Nephron progenitor cell (in vitro differentiated cells): ENCODE data around the gene SLC25A20.

Experiments
- DNase-seq: peaks from one replicate; pipeline ENCODE4 v3.0.0; 2021
- H3K27ac Mint-ChIP-seq: 2 replicates; pipeline ENCODE4 v1.8.0; 2021; ENCODE audit warnings: mild to moderate bottlenecking, moderate library complexity, mixed read lengths
- H3K27me3 Mint-ChIP-seq: 2 replicates; pipeline ENCODE4 v1.8.0; 2021; ENCODE audit warnings: mild to moderate bottlenecking, low read depth, mixed read lengths; ENCODE audit not compliant: poor library complexity
- H3K36me3 Mint-ChIP-seq: 2 replicates; pipeline ENCODE4 v1.8.0; 2021; ENCODE audit warnings: low read depth, mixed read lengths
- H3K4me1 Mint-ChIP-seq: 2 replicates; pipeline ENCODE4 v1.8.0; 2021; ENCODE audit warnings: mixed read lengths
- H3K4me3 Mint-ChIP-seq: 2 replicates; pipeline ENCODE4 v1.8.0; 2021; ENCODE audit warnings: mild to moderate bottlenecking, moderate library complexity, mixed read lengths
- H3K9me3 Mint-ChIP-seq: 2 replicates; pipeline ENCODE4 v1.8.0; 2021; ENCODE audit warnings: mild to moderate bottlenecking, moderate library complexity, mixed read lengths
- CTCF ChIP-seq: fragments of 200-600 bp; sonication (generic); IDR thresholded peaks from 2 replicates; pipeline ENCODE4 v1.5.0; 2021; ENCODE audit warnings: antibody characterized with exemption

The SLC25A20 gene

GRCh38 chr3:48855681-48856447, 42.8 kb downstream of the SLC25A20 start:
- no peak for DNase-seq
- H3K4me3 Mint-ChIP-seq: no peak overlapping the region
- TF ChIP-seq CTCF: no peak
- peak overlapping the region; percentile 4 for H3K27ac Mint-ChIP-seq
- no peaks in the 10 kb centered on the region for H3K27me3 Mint-ChIP-seq
- no peaks in the 10 kb centered on the region for H3K9me3 Mint-ChIP-seq
- H3K4me1 Mint-ChIP-seq: peaks cover 22% of the 10 kb centered on the region
- no peaks in the 10 kb centered on the region for H3K36me3 Mint-ChIP-seq

DNA sequence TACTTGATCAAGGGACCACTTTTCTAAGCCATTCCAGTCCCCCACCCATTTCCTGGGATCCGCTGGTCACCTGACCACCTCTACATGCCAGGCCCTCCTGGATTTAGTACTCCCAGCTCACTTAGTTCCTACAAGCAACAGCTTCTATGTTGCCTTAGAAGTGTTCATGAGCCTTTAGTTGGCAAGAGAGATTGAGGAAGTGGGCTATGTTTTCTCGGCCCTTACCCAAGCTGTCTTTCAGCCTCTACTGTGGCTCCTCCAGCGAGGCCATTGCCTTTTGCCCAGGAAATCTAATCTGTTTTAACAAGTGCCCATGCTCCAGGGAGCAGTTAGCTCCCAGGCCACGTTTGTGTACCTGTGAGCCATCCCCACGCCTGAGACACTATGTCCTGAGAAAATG, 46.5 kb downstream of the SLC25A20 start:
- no peak overlapping the region for H3K27ac Mint-ChIP-seq
- no peak for DNase-seq
- no peak for TF ChIP-seq CTCF
- no peak overlapping the region for H3K4me3 Mint-ChIP-seq
- peaks cover 30% of the 10 kb centered on the region for H3K4me1 Mint-ChIP-seq
- peaks cover 12% of the 10 kb centered on the region for H3K27me3 Mint-ChIP-seq
- no peaks in the 10 kb centered on the region for H3K36me3 Mint-ChIP-seq
- H3K9me3 Mint-ChIP-seq: no peaks in the 10 kb centered on the region

DNA sequence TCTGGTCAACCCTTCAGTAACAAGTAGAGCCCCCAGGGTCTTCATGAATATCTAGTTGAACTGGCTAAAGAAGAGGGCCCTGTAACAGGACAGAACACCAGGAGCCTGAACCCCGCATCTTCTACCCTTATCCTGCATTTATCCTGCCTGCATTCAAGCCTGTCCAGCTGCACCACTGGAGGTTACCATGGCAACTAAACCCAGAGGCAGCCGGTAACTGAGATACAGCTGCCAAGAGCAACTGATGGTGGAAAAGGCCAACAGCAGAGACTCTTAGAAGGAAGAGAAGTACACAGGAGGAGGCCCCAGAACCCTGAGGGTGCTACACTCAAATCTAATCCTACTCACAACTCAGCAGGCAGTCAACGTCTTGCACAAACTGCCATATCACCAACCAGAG, 47.3 kb downstream of the SLC25A20 start:
- H3K36me3 Mint-ChIP-seq: no peaks in the 10 kb centered on the region
- no peak overlapping the region for H3K27ac Mint-ChIP-seq
- peak; percentile 31 for DNase-seq
- no peak for TF ChIP-seq CTCF
- peaks cover 29% of the 10 kb centered on the region for H3K4me1 Mint-ChIP-seq
- H3K4me3 Mint-ChIP-seq: no peak overlapping the region
- H3K27me3 Mint-ChIP-seq: peaks cover 17% of the 10 kb centered on the region
- H3K9me3 Mint-ChIP-seq: no peaks in the 10 kb centered on the region

DNA sequence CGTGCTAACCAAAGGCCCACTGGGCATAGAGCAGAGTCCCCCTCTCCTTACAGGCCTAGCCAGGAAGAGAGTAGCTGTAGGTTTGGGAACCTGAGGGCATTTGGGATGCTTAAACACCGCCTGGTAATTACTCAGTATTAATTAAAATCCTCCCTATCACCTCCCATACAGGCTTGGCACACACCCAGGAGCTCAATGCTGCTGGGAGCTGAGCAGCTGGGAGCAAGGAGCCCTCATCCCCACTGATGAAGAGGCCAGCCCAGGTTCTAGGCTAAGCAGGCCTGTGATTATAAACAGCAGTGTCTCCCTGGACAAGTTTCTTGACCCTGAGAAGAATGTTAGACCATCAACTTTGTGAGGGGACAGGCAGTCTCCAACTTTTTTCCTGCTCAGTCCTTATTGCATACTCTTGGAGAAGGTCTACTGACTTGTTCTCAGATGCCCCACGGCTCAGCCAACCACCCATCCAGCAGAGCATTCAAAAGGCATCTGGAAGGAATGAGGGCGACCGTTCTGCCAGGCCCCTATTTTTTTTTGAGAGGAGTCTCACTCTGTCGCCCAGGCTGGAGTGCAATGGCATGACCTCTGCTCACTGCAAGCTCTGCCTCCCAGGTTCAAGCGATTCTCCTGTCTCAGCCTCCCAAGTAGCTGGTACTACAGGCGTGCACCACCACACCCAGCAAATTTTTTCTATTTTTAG, 49.7 kb downstream of the SLC25A20 start:
- Mint-ChIP-seq H3K4me1 (peaks cover 29% of the 10 kb centered on the region), H3K4me3 (no peak overlapping the region), H3K36me3 (peaks cover 7% of the 10 kb centered on the region), H3K27me3 (peaks cover 26% of the 10 kb centered on the region), H3K27ac (no peak overlapping the region), H3K9me3 (no peaks in the 10 kb centered on the region)
- DNase-seq: no peak
- no peak for TF ChIP-seq CTCF

GRCh38 chr3:48847504-48848423, 50.9 kb downstream of the SLC25A20 start, which contains the start of gene PRKAR2A:
PRKAR2A (minus strand) TSS chr3:48847874; CDS start chr3:48847596, 278 bp downstream.
- peak; percentile 86 for DNase-seq
- Mint-ChIP-seq H3K27ac (peak within 1 kb of the TSS; percentile 45), H3K36me3 (peaks cover 12% of the 10 kb centered on the region), H3K27me3 (peaks cover 26% of the 10 kb centered on the region), H3K4me3 (peak within 1 kb of the TSS; percentile 85), H3K9me3 (peaks cover 6% of the 10 kb centered on the region), H3K4me1 (peaks cover 25% of the 10 kb centered on the region)
- no peak for TF ChIP-seq CTCF
